Effector memory CD4-positive, alpha-beta T cell (primary cell): ENCODE measurements around the gene NQO2.
"Not testable (repeated sequence)": the region's sequence is repeated elsewhere in the genome, so short reads cannot be mapped to it uniquely, and the experiment has no call there.

Experiments
- DNase-seq, 3 donors: peaks; one replicate each; pipeline ENCODE4 v3.0.0-alpha.2; 2020
- H3K27ac ChIP-seq: 2 replicates; pipeline ENCODE4 v1.7.0; 2013; ENCODE audit warnings: mild to moderate bottlenecking, low read length, moderate library complexity; ENCODE audit not compliant: insufficient read depth, poor library complexity, severe bottlenecking
- H3K27me3 ChIP-seq: replicated peaks from 2 replicates; pipeline ENCODE4 v1.7.0; 2013; ENCODE audit warnings: mild to moderate bottlenecking, low read length; ENCODE audit not compliant: insufficient read depth, control insufficient read depth, poor library complexity, severe bottlenecking
- H3K36me3 ChIP-seq: 2 replicates; pipeline ENCODE4 v1.7.0; 2013; ENCODE audit warnings: mild to moderate bottlenecking, low read length, moderate library complexity; ENCODE audit not compliant: control insufficient read depth, insufficient read depth
- H3K4me1 ChIP-seq: 2 replicates; pipeline ENCODE4 v1.7.0; 2013; ENCODE audit warnings: low read length, mild to moderate bottlenecking; ENCODE audit not compliant: control insufficient read depth, insufficient read depth, poor library complexity, severe bottlenecking
- H3K4me3 ChIP-seq: 2 replicates; pipeline ENCODE4 v1.7.0; 2013; ENCODE audit warnings: low read length, low read depth, mild to moderate bottlenecking; ENCODE audit not compliant: insufficient read depth, poor library complexity, severe bottlenecking
- H3K9me3 ChIP-seq: 2 replicates; pipeline ENCODE4 v1.7.0; 2013; ENCODE audit warnings: mild to moderate bottlenecking, low read length, moderate library complexity; ENCODE audit not compliant: control insufficient read depth

Gene NQO2

GRCh38 chr6:3001146-3001772 is 1.6 kb downstream of the NQO2 start:
- H3K27ac ChIP-seq: no peak overlapping the region
- DNase-seq: no peak
- H3K9me3 ChIP-seq: no peaks in the 10 kb centered on the region
- H3K4me1 ChIP-seq: peaks cover 17% of the 10 kb centered on the region
- H3K4me3 ChIP-seq: no peak overlapping the region
- H3K27me3 ChIP-seq: no peaks in the 10 kb centered on the region
- no peaks in the 10 kb centered on the region for H3K36me3 ChIP-seq

GRCh38 chr6:3001773-3002293 is 2.1 kb downstream of the NQO2 start:
- no peak for DNase-seq
- Histone ChIP-seq H3K36me3 (peaks cover 3% of the 10 kb centered on the region), H3K4me3 (no peak overlapping the region), H3K27me3 (no peaks in the 10 kb centered on the region), H3K27ac (no peak overlapping the region), H3K9me3 (no peaks in the 10 kb centered on the region), H3K4me1 (peaks cover 17% of the 10 kb centered on the region)

- not testable (repeated sequence) for H3K36me3 ChIP-seq, H3K4me3 ChIP-seq, DNase-seq, H3K27me3 ChIP-seq, H3K27ac ChIP-seq, H3K9me3 ChIP-seq
- peaks cover 17% of the 10 kb centered on the region for H3K4me1 ChIP-seq
Observed at GRCh38 chr6:3003226-3003625, 3.5 kb downstream of the NQO2 start.

GRCh38 chr6:3005077-3005476 is 5.4 kb downstream of the NQO2 start:
- Histone ChIP-seq H3K4me1 (peaks cover 7% of the 10 kb centered on the region), H3K4me3 (no peak overlapping the region), H3K27ac (no peak overlapping the region), H3K9me3 (no peaks in the 10 kb centered on the region), H3K36me3 (peaks cover 8% of the 10 kb centered on the region), H3K27me3 (no peaks in the 10 kb centered on the region)
- DNase-seq: no peak

- no peak overlapping the region for H3K4me3 ChIP-seq
- H3K36me3 ChIP-seq: peaks cover 16% of the 10 kb centered on the region
- no peaks in the 10 kb centered on the region for H3K27me3 ChIP-seq
- H3K4me1 ChIP-seq: no peaks in the 10 kb centered on the region
- DNase-seq: no peak
- no peak overlapping the region for H3K27ac ChIP-seq
- no peaks in the 10 kb centered on the region for H3K9me3 ChIP-seq
Observed at GRCh38 chr6:3005874-3006273, 6.2 kb downstream of the NQO2 start.

- DNase-seq: no peak
- Histone ChIP-seq H3K36me3 (peaks cover 20% of the 10 kb centered on the region), H3K27ac (no peak overlapping the region), H3K27me3 (no peaks in the 10 kb centered on the region), H3K4me3 (no peak overlapping the region), H3K9me3 (peaks cover 4% of the 10 kb centered on the region), H3K4me1 (no peaks in the 10 kb centered on the region)
Observed at GRCh38 chr6:3006476-3006875, 6.8 kb downstream of the NQO2 start.

- H3K36me3 ChIP-seq: peaks cover 20% of the 10 kb centered on the region
- H3K9me3 ChIP-seq: peaks cover 10% of the 10 kb centered on the region
- DNase-seq: no peak
- H3K27ac ChIP-seq: no peak overlapping the region
- H3K27me3 ChIP-seq: no peaks in the 10 kb centered on the region
- H3K4me1 ChIP-seq: no peaks in the 10 kb centered on the region
- H3K4me3 ChIP-seq: no peak overlapping the region
Observed at GRCh38 chr6:3007571-3007970, 7.9 kb downstream of the NQO2 start.

GRCh38 chr6:3008712-3009265 is 9.1 kb downstream of the NQO2 start:
- H3K27me3 ChIP-seq, DNase-seq, H3K27ac ChIP-seq, H3K4me3 ChIP-seq, H3K9me3 ChIP-seq, H3K4me1 ChIP-seq: not testable (repeated sequence)
- H3K36me3 ChIP-seq: peaks cover 20% of the 10 kb centered on the region

- H3K4me1 ChIP-seq: no peaks in the 10 kb centered on the region
- H3K4me3 ChIP-seq: no peak overlapping the region
- no peak overlapping the region for H3K27ac ChIP-seq
- no peaks in the 10 kb centered on the region for H3K27me3 ChIP-seq
- DNase-seq: no peak
- H3K9me3 ChIP-seq: peaks cover 10% of the 10 kb centered on the region
- H3K36me3 ChIP-seq: peaks cover 20% of the 10 kb centered on the region
Observed at GRCh38 chr6:3009930-3010329, 10.2 kb downstream of the NQO2 start.

GRCh38 chr6:3011158-3011557 is 11.5 kb downstream of the NQO2 start:
- no peak overlapping the region for H3K4me3 ChIP-seq
- peaks cover 10% of the 10 kb centered on the region for H3K9me3 ChIP-seq
- H3K4me1 ChIP-seq: no peaks in the 10 kb centered on the region
- H3K27ac ChIP-seq: no peak overlapping the region
- H3K27me3 ChIP-seq: no peaks in the 10 kb centered on the region
- no peak for DNase-seq
- peaks cover 30% of the 10 kb centered on the region for H3K36me3 ChIP-seq
